Measurements from ENCODE around the gene COPZ1.

DNA sequence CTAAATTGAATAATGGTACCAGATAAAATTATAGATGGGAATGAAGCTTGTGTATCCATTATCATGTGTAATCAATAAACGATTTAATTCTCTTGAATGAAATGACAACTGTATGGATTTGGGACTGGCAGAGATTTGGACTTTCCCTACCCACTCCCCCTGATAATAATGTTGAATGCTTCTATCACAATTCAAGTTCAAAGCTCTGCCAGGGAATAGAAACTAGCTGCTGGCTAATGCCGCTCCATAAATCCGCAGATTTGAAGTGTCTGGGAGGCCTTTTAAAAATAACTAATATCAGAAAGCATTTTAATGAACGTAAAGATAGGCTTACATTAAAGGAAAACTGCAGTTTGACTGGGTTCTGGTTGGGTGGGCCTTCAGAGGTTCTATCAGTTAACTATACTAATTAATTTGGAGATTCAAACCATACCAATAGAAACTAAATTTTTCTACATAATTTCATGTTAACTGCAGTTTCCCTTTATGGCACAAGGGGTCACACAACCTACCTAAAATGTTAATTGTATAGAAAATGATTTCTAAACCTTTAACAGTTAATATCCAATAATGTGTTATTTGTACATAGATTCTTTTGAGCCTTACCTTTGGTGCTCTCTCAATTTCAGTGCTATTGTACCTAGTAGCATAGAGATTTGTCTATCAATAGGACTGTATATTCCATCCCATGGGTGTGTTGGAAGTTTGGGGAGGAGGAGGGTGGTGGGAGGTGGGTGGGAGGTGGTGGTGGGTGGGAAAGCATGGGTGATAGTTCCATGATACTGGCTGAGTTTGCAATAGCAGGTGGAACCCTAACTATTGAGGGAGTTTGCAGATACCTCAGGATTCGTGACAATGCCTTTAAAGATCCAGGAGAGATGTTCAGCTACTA, 39.5 kb upstream of the COPZ1 start:
- TF ChIP-seq EZH2phosphoT487 (IDR thresholded peaks at IDR 0.05; ENCODE audit: low read depth) = no peak
- TF ChIP-seq, protein P1, sequence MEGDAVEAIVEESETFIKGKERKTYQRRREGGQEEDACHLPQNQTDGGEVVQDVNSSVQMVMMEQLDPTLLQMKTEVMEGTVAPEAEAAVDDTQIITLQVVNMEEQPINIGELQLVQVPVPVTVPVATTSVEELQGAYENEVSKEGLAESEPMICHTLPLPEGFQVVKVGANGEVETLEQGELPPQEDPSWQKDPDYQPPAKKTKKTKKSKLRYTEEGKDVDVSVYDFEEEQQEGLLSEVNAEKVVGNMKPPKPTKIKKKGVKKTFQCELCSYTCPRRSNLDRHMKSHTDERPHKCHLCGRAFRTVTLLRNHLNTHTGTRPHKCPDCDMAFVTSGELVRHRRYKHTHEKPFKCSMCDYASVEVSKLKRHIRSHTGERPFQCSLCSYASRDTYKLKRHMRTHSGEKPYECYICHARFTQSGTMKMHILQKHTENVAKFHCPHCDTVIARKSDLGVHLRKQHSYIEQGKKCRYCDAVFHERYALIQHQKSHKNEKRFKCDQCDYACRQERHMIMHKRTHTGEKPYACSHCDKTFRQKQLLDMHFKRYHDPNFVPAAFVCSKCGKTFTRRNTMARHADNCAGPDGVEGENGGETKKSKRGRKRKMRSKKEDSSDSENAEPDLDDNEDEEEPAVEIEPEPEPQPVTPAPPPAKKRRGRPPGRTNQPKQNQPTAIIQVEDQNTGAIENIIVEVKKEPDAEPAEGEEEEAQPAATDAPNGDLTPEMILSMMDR (IDR thresholded peaks at IDR 0.05; ENCODE audit: low read depth, low read length) = peak; percentile 23; the same call in 1 of the 2 replicates

Data from OCI-LY3 (cell line).